WTC11 (cell line): ENCODE data around the gene KPTN. TPM values are rescaled to one million over a fixed set of nuclear protein-coding genes. Genes with fewer than 3 reads are reported as not detected.

Experiments used
- CDX4 ChIP-seq: fragments of 250-450 bp; sonication (Bioruptor Pico); IDR thresholded peaks from 2 replicates; pipeline ENCODE4 v1.9.0; 2021; ENCODE audit warnings: moderate library complexity, mild to moderate bottlenecking, inconsistent platforms, borderline replicate concordance
- CTCF ChIP-seq: fragments of 200-600 bp; IDR thresholded peaks from 2 replicates; pipeline ENCODE4 v1.8.0; 2022; ENCODE audit warnings: antibody characterized with exemption
- EMX1 ChIP-seq: fragments of 250-450 bp; sonication (Bioruptor Pico); IDR thresholded peaks from 2 replicates; pipeline ENCODE4 v1.8.0; 2021; ENCODE audit warnings: mild to moderate bottlenecking
- ETV6 ChIP-seq: sonication (generic); formaldehyde crosslinking; IDR thresholded peaks from 2 replicates; pipeline ENCODE4 v1.8.1; 2022; ENCODE audit warnings: mild to moderate bottlenecking, missing genetic modification reagents
- FOXJ3 ChIP-seq: sonication (generic); formaldehyde crosslinking; IDR thresholded peaks from 2 replicates; pipeline ENCODE4 v1.9.0; 2021; ENCODE audit warnings: missing genetic modification reagents, mild to moderate bottlenecking, borderline replicate concordance
- MYBL2 ChIP-seq: sonication (generic); formaldehyde crosslinking; IDR thresholded peaks from 2 replicates; pipeline ENCODE4 v1.8.1; 2023; ENCODE audit warnings: mild to moderate bottlenecking, moderate library complexity, missing genetic modification reagents
- NFE2L1 ChIP-seq: sonication (generic); formaldehyde crosslinking; IDR thresholded peaks from 2 replicates; pipeline ENCODE4 v1.8.1; 2023; ENCODE audit warnings: missing genetic modification reagents
- OVOL2 ChIP-seq: fragments of 250-450 bp; sonication (Bioruptor Pico); IDR thresholded peaks from 2 replicates; pipeline ENCODE4 v1.9.0; 2021; ENCODE audit warnings: mild to moderate bottlenecking, borderline replicate concordance
- TCF7 ChIP-seq: sonication (generic); formaldehyde crosslinking; IDR thresholded peaks from 2 replicates; pipeline ENCODE4 v1.8.0; 2022; ENCODE audit warnings: mild to moderate bottlenecking, low read depth, missing genetic modification reagents, moderate library complexity
- TP53 ChIP-seq: sonication (generic); formaldehyde crosslinking; IDR thresholded peaks from 2 replicates; pipeline ENCODE4 v1.8.1; 2023; ENCODE audit warnings: mild to moderate bottlenecking, missing genetic modification reagents
- USF2 ChIP-seq: sonication (generic); formaldehyde crosslinking; IDR thresholded peaks from 2 replicates; pipeline ENCODE4 v1.8.1; 2023; ENCODE audit warnings: mild to moderate bottlenecking, missing genetic modification reagents, moderate library complexity
- ZBTB21 ChIP-seq: sonication (generic); formaldehyde crosslinking; IDR thresholded peaks from 2 replicates; pipeline ENCODE4 v1.8.1; 2023; ENCODE audit warnings: mild to moderate bottlenecking, missing genetic modification reagents, borderline replicate concordance
- ZNF121 ChIP-seq: sonication (generic); formaldehyde crosslinking; IDR thresholded peaks from 2 replicates; pipeline ENCODE4 v1.8.0; 2023; ENCODE audit warnings: missing genetic modification reagents
- ZNF232 ChIP-seq: sonication (generic); formaldehyde crosslinking; IDR thresholded peaks from 2 replicates; pipeline ENCODE4 v1.8.0; 2022; ENCODE audit warnings: mild to moderate bottlenecking, missing genetic modification reagents
- ZNF317 ChIP-seq: sonication (generic); formaldehyde crosslinking; IDR thresholded peaks from 2 replicates; pipeline ENCODE4 v1.8.1; 2023; ENCODE audit warnings: low read depth, mild to moderate bottlenecking, moderate library complexity, missing genetic modification reagents, borderline replicate concordance
- ZNF423 ChIP-seq: fragments of 250-450 bp; sonication (Bioruptor Pico); IDR thresholded peaks from 2 replicates; pipeline ENCODE4 v2.1.2; 2022; ENCODE audit warnings: mild to moderate bottlenecking, moderate library complexity
- ZNF671 ChIP-seq: fragments of 250-450 bp; sonication (Bioruptor Pico); IDR thresholded peaks from 2 replicates; pipeline ENCODE4 v1.8.0; 2021; ENCODE audit warnings: mild to moderate bottlenecking
- total RNA-seq: library from RNA; stranded (reverse); gene quantifications from 3 replicates; pipeline ENCODE4 v1.2.3, GENCODE V29; 2021
- TF ChIP-seq, protein P1 (sequence below): sonication (generic); formaldehyde crosslinking; conservative IDR thresholded peaks from 2 replicates; pipeline ENCODE4 v1.8.1; 2023; ENCODE audit warnings: mild to moderate bottlenecking, low read depth, missing genetic modification reagents, moderate library complexity
- TF ChIP-seq, protein P2 (sequence below): sonication (generic); formaldehyde crosslinking; IDR thresholded peaks from 2 replicates; pipeline ENCODE4 v1.8.0; 2022; ENCODE audit warnings: missing genetic modification reagents
- TF ChIP-seq, protein P3 (sequence below): fragments of 250-450 bp; sonication (Bioruptor Pico); conservative IDR thresholded peaks from 2 replicates; pipeline ENCODE4 v1.9.0; 2021; ENCODE audit warnings: mild to moderate bottlenecking
- TF ChIP-seq, protein P4 (sequence below): sonication (generic); formaldehyde crosslinking; IDR thresholded peaks from 2 replicates; pipeline ENCODE4 v1.8.0; 2022; ENCODE audit warnings: mild to moderate bottlenecking, missing genetic modification reagents

KPTN gene
- total RNA-seq, 1 experiment from 2014 or later, result 24.5 TPM

DNA sequence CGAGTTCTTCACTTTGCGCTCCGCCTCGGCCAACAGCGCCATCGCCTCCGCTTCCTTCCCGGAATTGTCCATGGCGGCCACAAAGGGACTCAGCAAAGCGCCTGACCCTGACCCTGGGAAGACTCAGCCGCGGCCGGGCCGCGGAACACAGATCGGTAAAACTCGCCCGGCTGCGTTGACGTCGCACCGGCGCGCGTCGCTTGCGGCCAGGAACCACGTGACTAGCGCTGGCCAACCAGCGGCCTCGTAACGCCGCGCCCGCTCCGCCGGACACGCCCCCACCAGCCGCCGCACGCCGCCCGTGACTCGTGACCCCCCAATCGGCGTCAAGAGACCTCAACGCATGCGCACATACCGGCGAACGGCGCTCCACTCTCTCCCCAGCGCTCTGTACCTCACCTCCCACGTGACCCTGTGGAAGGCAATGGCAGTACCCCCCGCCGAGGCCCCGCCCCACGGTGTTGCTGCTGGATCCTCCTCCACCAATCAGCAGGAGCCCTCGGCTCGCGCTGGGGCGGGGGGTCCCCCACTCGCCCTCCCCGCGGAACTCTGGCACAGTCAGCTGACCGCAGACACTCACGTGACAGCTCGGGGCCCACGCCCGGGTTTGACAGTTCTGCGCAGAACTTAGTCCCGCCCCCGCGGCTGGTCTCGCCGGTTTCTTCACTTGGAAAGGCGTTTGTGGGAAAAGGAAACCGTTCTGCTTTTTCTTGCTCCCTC is 31.0 kb upstream of the KPTN start, which contains the start of gene NAPA (continued):
- TF ChIP-seq, protein P1, sequence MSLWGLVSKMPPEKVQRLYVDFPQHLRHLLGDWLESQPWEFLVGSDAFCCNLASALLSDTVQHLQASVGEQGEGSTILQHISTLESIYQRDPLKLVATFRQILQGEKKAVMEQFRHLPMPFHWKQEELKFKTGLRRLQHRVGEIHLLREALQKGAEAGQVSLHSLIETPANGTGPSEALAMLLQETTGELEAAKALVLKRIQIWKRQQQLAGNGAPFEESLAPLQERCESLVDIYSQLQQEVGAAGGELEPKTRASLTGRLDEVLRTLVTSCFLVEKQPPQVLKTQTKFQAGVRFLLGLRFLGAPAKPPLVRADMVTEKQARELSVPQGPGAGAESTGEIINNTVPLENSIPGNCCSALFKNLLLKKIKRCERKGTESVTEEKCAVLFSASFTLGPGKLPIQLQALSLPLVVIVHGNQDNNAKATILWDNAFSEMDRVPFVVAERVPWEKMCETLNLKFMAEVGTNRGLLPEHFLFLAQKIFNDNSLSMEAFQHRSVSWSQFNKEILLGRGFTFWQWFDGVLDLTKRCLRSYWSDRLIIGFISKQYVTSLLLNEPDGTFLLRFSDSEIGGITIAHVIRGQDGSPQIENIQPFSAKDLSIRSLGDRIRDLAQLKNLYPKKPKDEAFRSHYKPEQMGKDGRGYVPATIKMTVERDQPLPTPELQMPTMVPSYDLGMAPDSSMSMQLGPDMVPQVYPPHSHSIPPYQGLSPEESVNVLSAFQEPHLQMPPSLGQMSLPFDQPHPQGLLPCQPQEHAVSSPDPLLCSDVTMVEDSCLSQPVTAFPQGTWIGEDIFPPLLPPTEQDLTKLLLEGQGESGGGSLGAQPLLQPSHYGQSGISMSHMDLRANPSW (CRISPR knock-in tag), result no peak
- no peak; the same call in 1 of the 2 replicates for TF ChIP-seq ETV6 (CRISPR knock-in tag)
- TF ChIP-seq, protein P2, sequence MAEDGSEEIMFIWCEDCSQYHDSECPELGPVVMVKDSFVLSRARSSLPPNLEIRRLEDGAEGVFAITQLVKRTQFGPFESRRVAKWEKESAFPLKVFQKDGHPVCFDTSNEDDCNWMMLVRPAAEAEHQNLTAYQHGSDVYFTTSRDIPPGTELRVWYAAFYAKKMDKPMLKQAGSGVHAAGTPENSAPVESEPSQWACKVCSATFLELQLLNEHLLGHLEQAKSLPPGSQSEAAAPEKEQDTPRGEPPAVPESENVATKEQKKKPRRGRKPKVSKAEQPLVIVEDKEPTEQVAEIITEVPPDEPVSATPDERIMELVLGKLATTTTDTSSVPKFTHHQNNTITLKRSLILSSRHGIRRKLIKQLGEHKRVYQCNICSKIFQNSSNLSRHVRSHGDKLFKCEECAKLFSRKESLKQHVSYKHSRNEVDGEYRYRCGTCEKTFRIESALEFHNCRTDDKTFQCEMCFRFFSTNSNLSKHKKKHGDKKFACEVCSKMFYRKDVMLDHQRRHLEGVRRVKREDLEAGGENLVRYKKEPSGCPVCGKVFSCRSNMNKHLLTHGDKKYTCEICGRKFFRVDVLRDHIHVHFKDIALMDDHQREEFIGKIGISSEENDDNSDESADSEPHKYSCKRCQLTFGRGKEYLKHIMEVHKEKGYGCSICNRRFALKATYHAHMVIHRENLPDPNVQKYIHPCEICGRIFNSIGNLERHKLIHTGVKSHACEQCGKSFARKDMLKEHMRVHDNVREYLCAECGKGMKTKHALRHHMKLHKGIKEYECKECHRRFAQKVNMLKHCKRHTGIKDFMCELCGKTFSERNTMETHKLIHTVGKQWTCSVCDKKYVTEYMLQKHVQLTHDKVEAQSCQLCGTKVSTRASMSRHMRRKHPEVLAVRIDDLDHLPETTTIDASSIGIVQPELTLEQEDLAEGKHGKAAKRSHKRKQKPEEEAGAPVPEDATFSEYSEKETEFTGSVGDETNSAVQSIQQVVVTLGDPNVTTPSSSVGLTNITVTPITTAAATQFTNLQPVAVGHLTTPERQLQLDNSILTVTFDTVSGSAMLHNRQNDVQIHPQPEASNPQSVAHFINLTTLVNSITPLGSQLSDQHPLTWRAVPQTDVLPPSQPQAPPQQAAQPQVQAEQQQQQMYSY (CRISPR knock-in tag), result no peak
- TF ChIP-seq ZNF671 (CRISPR knock-in tag), result no peak
- TF ChIP-seq EMX1 (CRISPR knock-in tag), result no peak
- TF ChIP-seq, protein P3, sequence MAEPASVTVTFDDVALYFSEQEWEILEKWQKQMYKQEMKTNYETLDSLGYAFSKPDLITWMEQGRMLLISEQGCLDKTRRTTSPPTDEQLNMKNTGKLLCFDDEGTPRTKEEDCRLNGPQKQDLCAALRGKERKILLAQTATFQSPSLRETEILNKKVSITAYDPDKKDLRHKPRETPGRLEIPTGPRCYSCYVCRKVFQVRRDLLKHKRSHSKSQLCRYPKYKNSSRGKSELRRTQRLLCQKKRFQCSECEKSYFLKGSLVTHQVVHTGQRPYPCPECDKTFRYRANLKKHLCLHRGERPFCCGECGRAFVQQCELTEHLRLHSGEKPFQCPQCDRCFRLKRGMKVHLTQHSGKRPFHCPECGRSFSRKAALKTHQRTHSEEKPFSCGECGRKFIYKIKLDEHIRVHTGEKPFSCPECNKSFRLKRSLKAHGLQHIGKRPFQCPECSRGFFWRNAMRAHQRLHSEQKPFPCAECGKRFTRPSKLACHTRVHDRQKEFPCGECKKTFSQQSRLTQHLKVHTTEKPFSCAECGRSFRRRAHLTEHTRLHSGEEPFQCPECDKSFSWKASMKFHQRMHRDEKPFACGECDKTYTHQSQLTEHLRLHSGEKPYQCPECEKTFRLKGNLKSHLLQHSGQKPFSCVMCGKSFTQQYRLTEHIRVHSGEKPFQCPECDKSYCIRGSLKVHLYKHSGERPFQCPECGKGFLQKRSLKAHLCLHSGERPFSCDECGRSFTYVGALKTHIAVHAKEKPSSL (CRISPR knock-in tag), result no peak
- TF ChIP-seq ZBTB21 (CRISPR knock-in tag), result no peak
- TF ChIP-seq CDX4 (CRISPR knock-in tag), result no peak
- TF ChIP-seq TCF7, result no peak
- peak; percentile 98 for TF ChIP-seq USF2 (CRISPR knock-in tag)
- TF ChIP-seq OVOL2 (CRISPR knock-in tag), result no peak
- TF ChIP-seq ZNF232 (CRISPR knock-in tag), result no peak; the same call in 1 of the 2 replicates
- TF ChIP-seq ZNF317 (CRISPR knock-in tag), result no peak
- TF ChIP-seq CTCF, result 0 out of 2 replicates have a peak, but pooled peaks have one; percentile 93
- 0 out of 2 replicates have a peak, but pooled peaks have one; percentile 59 for TF ChIP-seq MYBL2 (CRISPR knock-in tag)
- TF ChIP-seq FOXJ3, result no peak
- TF ChIP-seq TP53 (CRISPR knock-in tag), result no peak
- TF ChIP-seq, protein P4, sequence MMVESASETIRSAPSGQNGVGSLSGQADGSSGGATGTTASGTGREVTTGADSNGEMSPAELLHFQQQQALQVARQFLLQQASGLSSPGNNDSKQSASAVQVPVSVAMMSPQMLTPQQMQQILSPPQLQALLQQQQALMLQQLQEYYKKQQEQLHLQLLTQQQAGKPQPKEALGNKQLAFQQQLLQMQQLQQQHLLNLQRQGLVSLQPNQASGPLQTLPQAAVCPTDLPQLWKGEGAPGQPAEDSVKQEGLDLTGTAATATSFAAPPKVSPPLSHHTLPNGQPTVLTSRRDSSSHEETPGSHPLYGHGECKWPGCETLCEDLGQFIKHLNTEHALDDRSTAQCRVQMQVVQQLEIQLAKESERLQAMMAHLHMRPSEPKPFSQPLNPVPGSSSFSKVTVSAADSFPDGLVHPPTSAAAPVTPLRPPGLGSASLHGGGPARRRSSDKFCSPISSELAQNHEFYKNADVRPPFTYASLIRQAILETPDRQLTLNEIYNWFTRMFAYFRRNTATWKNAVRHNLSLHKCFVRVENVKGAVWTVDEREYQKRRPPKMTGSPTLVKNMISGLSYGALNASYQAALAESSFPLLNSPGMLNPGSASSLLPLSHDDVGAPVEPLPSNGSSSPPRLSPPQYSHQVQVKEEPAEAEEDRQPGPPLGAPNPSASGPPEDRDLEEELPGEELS (CRISPR knock-in tag), result no peak
- TF ChIP-seq NFE2L1 (CRISPR knock-in tag), result no peak
- no peak for TF ChIP-seq ZNF121 (CRISPR knock-in tag)
- no peak for TF ChIP-seq ZNF423
